ENCODE results near the gene CARD19. TPM values are rescaled to one million over a fixed set of nuclear protein-coding genes. Genes with fewer than 3 reads are reported as not detected.

CARD19 gene
- total RNA-seq, 1 experiment from 2014 or later = 26.1 TPM

- Mint-ChIP-seq H3K27me3 (ENCODE audit: unreplicated experiment) (no peaks in the 10 kb centered on the region), H3K4me3 (ENCODE audit: low read depth, unreplicated experiment) (peak overlapping the region; percentile 71), H3K36me3 (ENCODE audit: insufficient read depth, unreplicated experiment) (peaks cover 20% of the 10 kb centered on the region), H3K27ac (ENCODE audit: unreplicated experiment) (no peak overlapping the region), H3K4me1 (ENCODE audit: low read depth, unreplicated experiment) (peaks cover 8% of the 10 kb centered on the region), H3K9me3 (ENCODE audit: low read depth, unreplicated experiment) (no peaks in the 10 kb centered on the region)
- no peak for TF ChIP-seq CTCF (IDR thresholded peaks at IDR 0.05; ENCODE audit: unreplicated experiment)
- CTCF ChIA-PET = interaction anchor here (0.6 to 0.7 kb wide), 2 partner anchors 15 to 19 kb away, joined by 3 to 5 read pairs; no protein-coding TSS in a partner anchor
- no TSS peak for BruUV-seq (replicated peaks)
- DNase-seq = no peak
- intact Hi-C loops (cut with micrococcal nuclease; ENCODE audit: unreplicated experiment) = no loop called here
Measured at GRCh38 chr9:93134740-93135444, 38.9 kb downstream of the CARD19 start.

- H3K27me3 Mint-ChIP-seq (ENCODE audit: unreplicated experiment) = no peaks in the 10 kb centered on the region
Measured at GRCh38 chr9:93136011-93136440, 40.0 kb downstream of the CARD19 start.

GRCh38 chr9:93137362-93137761, 41.3 kb downstream of the CARD19 start:
- peaks cover 18% of the 10 kb centered on the region for H3K36me3 Mint-ChIP-seq (ENCODE audit: insufficient read depth, unreplicated experiment)
- TF ChIP-seq CTCF (IDR thresholded peaks at IDR 0.05; ENCODE audit: unreplicated experiment) = no peak
- CTCF ChIA-PET = interaction anchor here (1.6 kb wide), 1 partner anchor 19 kb away, joined by 3 read pairs; no protein-coding TSS in a partner anchor
- no peaks in the 10 kb centered on the region for H3K9me3 Mint-ChIP-seq (ENCODE audit: low read depth, unreplicated experiment)
- H3K27ac Mint-ChIP-seq (ENCODE audit: unreplicated experiment) = no peak overlapping the region
- no peak for DNase-seq
- H3K4me3 Mint-ChIP-seq (ENCODE audit: low read depth, unreplicated experiment) = no peak overlapping the region
- intact Hi-C loops (cut with micrococcal nuclease; ENCODE audit: unreplicated experiment) = no loop called here
- peaks cover 8% of the 10 kb centered on the region for H3K4me1 Mint-ChIP-seq (ENCODE audit: low read depth, unreplicated experiment)
- no TSS peak for BruUV-seq (replicated peaks)
- H3K27me3 Mint-ChIP-seq (ENCODE audit: unreplicated experiment) = no peaks in the 10 kb centered on the region

More at GRCh38 chr9:93136011-93136440, 40.0 kb downstream of the CARD19 start:
- Mint-ChIP-seq H3K36me3 (ENCODE audit: insufficient read depth, unreplicated experiment) (peaks cover 20% of the 10 kb centered on the region), H3K4me1 (ENCODE audit: low read depth, unreplicated experiment) (peaks cover 8% of the 10 kb centered on the region), H3K9me3 (ENCODE audit: low read depth, unreplicated experiment) (no peaks in the 10 kb centered on the region), H3K4me3 (ENCODE audit: low read depth, unreplicated experiment) (no peak overlapping the region), H3K27ac (ENCODE audit: unreplicated experiment) (no peak overlapping the region)
- TF ChIP-seq CTCF (IDR thresholded peaks at IDR 0.05; ENCODE audit: unreplicated experiment) = no peak
- intact Hi-C loops (cut with micrococcal nuclease; ENCODE audit: unreplicated experiment) = no loop called here
- CTCF ChIA-PET = no interaction called here
- DNase-seq = no peak
- BruUV-seq (replicated peaks) = no TSS peak

- H3K4me3 Mint-ChIP-seq (ENCODE audit: low read depth, unreplicated experiment) = no peak overlapping the region
- H3K27me3 Mint-ChIP-seq (ENCODE audit: unreplicated experiment) = no peaks in the 10 kb centered on the region
- peaks cover 10% of the 10 kb centered on the region for H3K36me3 Mint-ChIP-seq (ENCODE audit: insufficient read depth, unreplicated experiment)
- no TSS peak for BruUV-seq (replicated peaks)
- H3K9me3 Mint-ChIP-seq (ENCODE audit: low read depth, unreplicated experiment) = no peaks in the 10 kb centered on the region
- intact Hi-C loops (cut with micrococcal nuclease; ENCODE audit: unreplicated experiment) = no loop called here
- no peak for DNase-seq
- H3K27ac Mint-ChIP-seq (ENCODE audit: unreplicated experiment) = no peak overlapping the region
- TF ChIP-seq CTCF (IDR thresholded peaks at IDR 0.05; ENCODE audit: unreplicated experiment) = no peak
- H3K4me1 Mint-ChIP-seq (ENCODE audit: low read depth, unreplicated experiment) = no peaks in the 10 kb centered on the region
- CTCF ChIA-PET = interaction anchor here (1.6 kb wide), 1 partner anchor 18 kb away, joined by 3 read pairs; no protein-coding TSS in a partner anchor
Measured at GRCh38 chr9:93138171-93138764, 42.3 kb downstream of the CARD19 start.
